T-helper 22 cell (primary cell): ENCODE data around the gene ABCA10.

Source experiments
- DNase-seq: peaks from one replicate; pipeline ENCODE4 v3.0.0-alpha.2; 2020; ENCODE audit warnings: low read depth

ABCA10 gene

DNA sequence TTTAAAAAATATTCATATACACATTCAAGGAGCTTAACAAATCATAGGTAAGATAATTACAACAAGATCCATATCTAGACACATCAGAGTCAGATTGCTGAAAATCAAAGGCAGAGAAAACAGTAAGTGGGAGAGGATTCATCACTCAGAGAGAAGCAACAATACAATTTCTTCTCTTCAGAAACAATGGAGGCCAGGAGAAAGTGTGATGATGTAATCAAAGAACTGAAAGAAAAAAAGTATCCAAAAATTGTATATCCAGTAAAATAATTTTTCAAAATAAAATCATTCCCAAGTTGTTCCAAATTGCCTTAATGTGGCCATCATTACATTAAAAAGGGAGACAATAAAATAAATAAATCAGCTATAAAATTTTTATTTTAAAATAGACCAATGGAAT is 69.2 kb downstream of the ABCA10 start:
- no peak for DNase-seq

DNA sequence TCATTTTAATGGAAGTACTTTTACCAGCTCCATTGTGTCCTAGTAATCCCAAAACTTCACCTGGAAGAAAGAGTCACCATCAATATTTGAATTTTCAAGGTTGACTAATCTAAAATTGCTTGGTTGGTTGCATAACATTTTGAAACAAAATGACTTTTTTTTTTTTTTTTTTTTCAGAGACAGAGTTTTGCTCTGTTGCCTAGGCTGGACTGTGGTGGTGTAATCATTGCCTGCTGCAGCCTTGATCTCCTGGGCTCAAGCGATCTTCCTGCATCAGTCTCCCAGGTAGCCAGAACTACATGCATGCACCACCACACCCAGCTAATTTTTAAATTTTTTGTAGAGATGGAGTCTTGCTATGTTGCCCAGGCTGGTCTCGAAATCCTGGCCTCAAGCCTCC is 74.4 kb downstream of the ABCA10 start:
- DNase-seq = no peak

DNA sequence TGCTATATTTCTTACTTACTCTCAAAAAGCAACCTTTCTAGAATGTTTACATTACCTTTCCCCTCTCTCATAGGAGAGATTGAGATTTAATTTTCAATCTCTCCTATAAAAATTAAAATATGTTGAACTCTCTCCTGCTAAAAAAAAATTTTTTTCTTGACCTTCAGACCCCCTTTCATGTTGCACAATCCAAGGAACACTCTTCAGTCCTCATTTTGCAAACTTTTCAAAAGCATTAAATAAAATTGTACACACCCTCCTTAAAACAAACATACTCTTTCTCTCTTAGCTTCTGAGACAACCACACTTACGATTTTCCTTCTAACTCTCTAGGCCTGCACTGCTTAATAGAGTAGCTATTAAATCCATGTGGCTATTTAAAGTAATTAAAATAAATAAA is 78.3 kb downstream of the ABCA10 start:
- no peak for DNase-seq

DNA sequence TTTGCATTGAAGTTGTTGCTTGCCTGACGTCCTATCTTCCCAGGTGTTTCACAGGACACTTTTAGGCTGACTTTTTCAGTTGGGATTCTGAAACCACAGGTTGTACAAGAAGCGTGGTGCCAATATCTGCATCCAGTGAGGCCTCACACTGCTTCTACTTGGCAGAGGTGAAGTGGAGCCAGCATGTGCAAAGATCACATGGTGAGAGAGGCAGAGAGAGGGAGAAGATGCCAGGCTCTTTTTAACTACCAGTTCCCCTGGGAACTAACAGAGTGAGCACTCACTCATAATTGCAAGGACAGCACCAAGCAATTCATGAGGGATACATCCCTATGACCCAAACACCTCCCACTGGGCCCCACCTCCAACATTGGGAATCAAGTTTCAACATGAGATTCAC is 81.2 kb downstream of the ABCA10 start:
- DNase-seq = no peak

DNA sequence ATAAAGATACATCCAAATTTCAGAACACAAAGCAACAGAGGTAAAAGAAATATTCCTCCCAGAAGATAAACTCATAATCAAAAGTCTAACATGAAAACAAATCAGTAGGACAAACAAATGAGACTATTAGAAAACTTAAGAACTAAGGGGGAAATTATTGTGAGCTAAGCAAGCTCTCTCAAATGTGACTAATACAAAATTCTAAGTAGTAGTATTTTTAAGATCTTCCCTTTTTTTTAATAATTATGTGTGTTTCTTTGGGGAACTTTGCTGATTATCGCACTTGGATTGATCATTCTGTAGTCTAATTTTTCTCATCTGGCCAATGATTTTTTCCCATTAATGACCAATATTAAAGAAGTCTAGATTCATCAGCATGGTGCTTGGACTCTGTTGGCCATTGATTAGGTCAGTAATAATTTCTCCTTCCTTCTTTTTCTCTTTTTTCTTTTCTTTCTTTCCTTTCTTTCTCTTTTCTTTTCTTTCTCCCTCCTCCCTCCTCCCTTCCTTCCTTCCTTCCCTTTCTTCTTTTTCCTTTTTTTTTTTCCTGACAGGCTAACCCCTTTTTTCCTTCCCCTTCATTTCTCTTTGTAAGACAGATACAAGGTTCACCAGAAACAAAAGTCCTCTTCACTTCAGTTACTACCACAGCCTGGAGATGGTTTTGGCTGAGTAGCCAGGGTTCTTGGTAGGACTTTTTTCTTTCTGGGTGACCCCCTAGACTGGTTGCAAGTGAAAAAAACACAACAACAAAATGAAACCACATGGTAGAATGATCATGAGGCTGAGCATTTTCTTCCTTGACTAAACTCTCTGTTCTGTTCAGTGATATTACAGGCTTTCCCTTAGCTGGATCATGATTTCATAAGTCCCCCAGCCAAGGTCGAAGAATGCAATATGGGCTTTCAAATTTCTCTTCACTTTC is 84.0 kb downstream of the ABCA10 start:
- no peak for DNase-seq

DNA sequence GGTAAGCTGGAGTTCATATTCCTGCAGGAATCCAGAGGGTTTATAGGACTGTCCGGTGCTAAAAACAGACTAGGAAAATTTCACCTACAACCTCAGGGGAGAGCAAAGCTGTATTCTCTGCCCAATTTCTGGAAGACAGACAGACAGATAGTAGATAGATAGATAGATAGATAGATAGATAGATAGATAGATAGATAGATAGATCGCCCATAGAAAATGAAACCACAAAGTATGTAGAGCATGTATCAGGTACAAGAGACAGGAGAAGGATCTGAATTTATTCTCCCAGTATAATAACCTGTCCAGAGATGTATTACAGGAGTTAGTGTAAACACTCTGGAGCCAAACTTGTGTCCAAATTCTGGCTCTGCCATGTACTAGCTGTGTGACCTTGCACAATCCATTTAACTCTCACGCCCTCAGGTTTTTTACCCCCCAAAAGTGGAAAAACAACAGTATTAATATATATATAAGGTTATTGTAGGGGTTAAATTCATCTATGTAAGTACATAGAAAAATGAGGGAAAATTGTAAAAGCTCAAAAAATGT is 84.9 kb downstream of the ABCA10 start:
- no peak for DNase-seq

DNA sequence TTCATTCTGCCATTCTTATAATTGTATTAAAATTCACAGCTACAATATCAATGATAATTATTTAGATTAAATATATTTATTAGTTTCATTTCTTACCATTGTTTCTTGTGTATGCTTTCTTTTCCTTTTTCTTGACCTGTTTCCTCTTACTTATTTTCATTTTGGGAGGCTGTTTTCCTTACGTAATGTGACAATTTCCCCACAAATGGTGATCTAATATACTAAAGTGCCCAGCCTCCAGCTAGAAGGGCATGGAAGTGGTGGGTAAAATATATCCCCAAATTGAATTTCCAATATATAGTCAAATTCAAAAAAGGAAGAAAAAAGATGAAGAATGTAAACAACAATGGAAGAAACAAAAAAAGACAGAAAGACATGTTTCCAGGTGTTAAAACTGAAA is 85.5 kb downstream of the ABCA10 start:
- no peak for DNase-seq

DNA sequence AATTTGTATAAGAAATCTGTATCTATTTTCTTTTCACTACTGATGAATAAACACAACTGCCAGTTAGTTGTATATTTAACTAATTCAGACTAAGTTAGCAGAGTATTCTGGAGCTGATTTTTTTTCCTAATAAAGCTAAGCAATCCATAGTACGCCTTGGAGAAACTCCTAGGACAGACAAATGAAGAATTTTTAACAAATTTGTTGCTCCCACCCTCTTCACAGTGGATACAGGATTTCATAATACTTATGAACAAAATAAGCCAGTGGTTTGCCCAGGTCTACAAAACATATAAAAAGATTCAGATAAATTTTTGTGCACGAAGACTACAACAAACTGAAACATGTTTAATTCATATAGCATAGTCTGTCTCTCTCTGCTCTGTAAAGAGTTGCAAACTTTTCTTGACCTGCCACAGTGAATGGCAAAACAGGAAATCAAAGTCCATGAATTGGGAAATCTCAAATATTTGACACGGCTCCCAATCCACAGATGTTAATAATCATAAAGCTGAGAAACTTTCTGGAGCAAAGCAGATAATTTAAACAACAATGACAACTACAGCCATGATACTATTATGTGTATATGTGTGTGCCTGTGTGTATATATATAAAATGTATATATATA is 86.3 kb downstream of the ABCA10 start:
- no peak for DNase-seq

DNA sequence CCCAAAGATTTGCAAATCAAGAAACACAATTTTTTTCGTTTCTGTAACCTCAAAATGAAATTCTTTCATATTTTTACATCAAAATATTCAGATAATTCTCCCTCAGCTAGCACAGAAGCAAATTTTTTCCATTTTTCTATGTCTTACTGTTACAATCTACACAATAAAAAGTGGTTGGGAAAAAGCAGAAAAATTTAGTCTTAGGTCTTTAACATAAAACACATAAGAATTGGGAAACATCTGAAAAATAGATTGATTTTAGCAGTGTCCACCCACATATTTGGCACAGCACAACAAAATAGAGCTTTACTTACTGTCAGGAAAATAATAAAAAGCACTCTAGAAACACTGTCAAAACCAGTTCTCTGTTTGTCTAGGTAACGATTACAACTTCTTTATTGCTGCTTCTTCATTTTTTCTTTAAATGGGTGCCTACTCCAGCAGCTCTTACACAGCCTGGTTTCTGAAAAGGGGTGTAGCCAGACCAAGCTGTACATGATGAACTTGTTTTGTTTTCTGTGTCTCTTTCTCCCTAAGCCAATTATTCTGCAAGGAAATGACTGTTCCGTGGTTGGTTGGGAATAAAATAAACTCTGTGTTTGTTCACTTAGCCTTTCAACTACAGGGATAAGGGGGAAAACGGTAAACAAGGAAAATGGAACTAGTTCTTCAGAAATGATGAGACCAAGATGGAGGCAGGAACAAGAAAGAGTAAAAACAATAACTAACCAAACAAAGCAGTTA is 87.0 kb downstream of the ABCA10 start, which contains the start of gene ABCA6:
ABCA6 (minus strand) TSS at position 465 of the 744 bp plus-strand sequence. CDS start 1,192 bp downstream, outside the sequence.
- no peak for DNase-seq

DNA sequence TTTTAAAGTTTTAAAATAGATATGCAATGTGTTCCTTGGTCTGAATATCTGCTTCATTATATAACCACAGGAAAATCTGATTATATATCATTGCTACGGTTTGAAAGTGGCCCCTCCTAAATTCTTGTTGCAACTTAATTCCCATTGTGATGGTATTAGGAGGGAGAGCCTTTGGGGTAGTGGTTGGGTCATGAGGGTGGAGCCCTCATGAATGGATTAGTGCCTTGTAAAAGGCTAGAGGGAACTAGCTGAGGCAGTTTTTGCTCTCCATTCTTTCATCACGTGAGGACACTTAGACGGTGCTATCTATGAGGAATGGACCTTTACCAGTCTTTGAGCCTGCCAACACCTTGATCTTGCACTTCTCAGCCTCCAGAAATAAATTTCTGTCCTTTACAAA is 94.5 kb downstream of the ABCA10 start:
- DNase-seq = no peak

DNA sequence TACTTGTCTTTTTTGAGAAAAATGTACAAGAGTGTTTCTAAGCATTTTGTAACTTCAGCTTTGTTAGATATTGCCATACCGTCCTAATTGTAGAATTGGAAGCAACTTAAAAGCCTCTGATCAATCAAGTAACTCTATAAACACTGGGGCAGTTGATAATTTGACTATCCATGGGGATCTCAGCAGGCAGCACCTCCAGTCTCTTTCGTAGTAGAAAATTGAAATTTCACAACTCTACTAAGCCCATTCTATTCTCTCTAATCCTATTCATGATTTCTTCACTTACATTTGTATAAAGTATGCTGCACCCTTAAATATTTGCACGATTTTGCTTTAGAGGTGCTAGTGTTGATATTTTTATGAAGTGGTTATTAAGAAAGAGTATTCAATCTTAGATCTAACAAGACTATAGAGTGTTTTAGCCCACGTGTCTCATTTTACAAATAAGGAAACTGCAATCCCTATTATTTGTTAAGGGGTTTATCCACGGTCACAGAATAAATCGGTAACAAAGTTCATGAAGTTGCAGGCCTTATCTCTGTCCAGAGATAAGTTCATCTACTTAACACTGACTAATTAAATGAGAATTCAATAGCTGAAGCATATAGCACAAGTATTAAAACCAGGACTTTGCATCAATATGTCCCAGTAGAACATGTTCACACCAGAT is 97.9 kb downstream of the ABCA10 start:
- no peak for DNase-seq

DNA sequence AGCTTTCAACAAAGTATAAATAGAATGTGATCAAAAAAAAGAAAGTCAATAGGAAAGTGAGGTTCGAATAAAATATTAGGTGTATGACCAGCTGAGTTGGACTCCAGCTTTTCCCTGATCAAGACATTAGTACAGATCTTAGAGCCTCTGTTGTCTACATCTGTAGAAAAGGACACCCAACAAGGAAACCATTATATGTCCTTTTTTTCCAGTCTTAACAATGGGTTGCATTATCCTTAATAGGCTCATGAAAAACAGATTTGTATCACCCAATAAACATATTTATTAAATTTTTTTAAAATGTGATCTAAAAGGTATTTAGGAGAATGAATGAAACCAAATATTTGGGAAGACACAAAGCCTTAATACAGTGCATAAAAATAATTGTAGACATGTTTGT is 105.0 kb downstream of the ABCA10 start:
- DNase-seq = no peak

DNA sequence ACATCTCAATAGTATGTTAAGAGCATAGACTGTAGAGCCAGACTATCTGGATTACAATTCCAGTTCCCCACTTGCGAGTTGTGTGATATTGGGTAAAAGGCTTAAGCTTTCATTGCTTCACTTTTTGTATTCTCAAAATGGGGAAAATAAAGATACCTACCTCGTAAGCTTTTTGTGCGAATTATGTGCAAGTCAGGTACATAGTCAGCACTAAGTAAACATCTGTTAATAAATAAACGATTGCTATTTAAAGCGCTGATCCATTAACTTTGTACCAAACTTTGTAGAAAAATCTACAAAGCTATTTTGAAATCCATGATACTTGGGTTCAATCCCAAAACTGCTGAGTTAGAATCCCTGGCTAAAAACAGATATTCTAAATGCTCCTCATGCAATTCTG is 106.6 kb downstream of the ABCA10 start:
- DNase-seq = no peak

DNA sequence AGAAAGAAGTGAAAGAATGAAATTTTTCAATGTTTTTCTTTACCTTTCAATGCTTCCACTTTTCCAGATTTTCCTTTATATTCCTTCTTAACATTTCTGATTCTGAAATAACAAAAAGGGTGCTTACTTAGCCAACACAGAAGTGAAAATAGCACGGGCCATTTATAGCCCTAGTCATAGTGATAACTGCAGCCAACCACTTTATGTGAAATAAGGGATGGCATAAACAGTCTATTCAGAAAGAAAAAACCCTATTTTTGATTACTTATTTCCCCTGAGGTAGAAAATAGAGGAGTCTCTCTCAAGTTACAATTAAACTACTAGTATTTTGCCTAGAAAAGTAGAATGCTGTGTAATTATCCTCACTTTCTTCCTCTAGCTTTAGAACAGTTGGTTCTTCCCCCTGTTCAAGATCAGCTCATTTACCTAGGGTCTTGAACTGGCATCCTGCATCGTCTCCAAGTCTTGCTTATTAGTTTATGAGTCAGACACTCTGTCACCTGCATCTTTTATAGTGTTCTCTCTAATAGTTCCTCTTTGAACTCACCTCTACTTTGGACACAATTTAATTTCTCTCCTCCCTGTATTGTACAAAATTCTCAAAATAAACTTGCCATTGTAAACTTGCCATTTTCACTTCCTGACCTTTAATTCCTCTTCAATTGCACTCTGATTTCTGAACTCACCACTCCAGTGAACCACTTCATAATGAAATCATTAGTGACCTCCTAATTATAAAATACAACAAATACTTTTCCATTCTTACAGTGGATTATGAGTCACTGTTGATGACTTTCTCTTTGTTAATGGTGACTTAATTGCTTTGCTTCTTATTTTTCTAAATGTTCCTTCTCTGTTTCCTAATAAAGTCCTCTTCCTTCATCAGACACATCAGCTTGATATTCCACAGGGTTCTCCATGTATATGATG is 110.5 kb downstream of the ABCA10 start:
- DNase-seq = no peak

DNA sequence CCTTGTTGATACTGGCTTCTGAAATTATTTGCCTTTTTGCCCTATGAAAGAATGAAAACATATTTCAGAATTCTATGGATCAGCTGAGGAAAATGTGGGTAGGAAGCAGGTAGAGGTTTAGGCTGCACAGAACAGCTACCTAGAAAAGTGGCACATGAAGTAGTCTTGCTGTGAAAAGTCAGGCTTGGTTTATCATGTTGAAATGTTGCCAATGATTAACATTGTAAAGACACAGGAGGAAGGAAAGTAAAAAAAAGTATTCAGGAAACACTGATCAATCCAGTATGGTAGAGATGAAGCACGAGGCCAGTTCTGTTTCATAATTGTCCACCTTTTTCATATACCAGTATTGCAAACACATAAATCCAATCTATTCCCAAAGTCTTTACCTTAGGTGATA is 116.8 kb downstream of the ABCA10 start:
- DNase-seq = no peak

DNA sequence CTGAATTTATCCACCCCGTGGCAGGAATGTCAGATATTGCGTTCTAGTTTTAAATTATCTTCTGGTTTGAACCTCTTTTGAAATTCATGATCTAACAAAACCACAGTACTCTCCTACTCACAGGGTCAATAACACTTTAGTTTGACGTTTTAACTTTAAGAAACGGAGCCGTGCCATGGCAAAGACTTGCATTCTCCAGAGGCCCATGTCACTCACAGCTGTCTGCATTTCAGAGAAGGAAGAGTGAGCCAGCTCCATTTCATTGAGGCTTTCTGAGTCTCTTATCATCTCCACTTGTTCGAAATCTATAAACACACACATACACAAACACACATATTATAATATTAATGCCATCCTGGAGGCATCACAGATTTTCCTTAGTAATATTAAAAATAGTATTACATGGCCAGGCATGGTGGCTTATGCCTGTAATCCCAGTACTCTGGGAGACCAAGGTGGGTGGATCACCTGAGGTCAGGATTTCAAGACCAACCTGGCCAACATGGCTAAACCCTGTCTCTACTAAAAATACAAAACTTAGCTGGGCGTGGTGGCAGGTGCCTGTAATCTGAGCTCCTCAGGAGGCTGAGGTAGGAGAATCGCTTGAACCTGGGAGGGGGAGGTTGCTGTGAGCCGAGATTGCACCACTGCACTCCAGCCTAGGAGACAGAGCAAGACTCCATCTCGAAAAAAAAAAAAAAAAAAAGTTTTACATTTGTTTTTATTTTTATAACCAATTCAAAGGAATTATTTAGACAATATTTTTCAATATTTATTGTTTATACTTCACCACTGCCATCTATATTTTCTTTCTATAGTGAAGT is 122.5 kb downstream of the ABCA10 start:
- no peak for DNase-seq

DNA sequence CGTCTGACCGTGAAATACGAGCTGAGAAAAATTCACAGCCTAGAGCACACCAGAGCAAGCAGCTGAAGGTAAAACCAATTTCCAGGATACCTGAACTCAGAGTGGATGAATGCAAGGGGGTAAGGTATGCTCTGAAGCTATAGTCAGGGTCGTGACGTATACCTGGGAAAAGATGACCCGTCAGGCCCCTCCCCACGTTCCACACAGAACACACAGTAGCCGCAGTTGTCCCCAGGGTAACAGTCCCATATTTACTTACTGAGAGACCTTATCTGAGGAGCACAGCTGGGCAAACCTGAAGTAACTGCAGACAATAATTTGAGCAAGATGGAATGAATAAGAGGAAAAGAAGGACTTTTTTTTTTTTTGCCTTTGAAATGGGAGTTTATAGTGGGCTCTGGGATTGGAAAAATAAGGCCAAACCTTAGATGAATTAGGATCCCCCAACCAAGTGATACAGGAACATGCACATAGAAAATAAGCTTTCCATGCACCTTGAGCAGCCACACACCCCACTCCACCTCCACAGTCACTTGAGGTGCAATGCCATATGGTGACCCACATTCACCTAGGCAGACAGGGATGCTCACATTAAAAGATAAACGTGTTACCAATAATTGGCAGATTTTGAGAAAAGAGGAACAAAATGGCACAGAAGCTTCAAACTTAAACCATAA is 124.9 kb downstream of the ABCA10 start:
- no peak for DNase-seq

DNA sequence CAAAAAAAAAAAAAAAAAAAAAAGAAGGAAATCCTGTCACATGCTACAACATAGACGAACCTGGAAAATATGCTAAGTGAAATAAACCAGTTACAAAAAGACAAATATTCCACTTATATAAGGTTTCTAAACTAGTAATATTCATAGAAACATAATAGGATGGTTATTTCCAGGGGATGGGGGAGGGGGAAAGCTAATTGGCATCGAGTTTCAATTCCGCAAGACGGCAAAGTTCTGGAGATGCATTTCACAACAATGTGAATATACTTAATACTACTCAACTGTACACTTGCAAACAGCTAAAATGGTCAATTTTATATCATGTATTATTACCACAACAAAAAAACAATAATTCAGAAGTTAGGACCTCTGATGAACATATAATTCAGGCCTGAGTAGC is 130.0 kb downstream of the ABCA10 start:
- no peak for DNase-seq
